GM12864 (cell line): ENCODE data around the gene WDR37.

Source experiments
- DNase-seq: peaks from one replicate; pipeline ENCODE4 v3.0.0-alpha.2; 2011; ENCODE audit warnings: low read depth
- H3K4me3 ChIP-seq: 2 replicates; pipeline ENCODE4 v1.5.1; 2011; ENCODE audit warnings: mild to moderate bottlenecking, low read depth, low read length, control low read depth
- TF ChIP-seq, protein P1 (sequence below): IDR thresholded peaks from 2 replicates; pipeline ENCODE4 v1.5.1; 2011; ENCODE audit warnings: low read depth, mild to moderate bottlenecking, moderate library complexity, low read length, control low read depth, inconsistent platforms; ENCODE audit errors: missing control alignments

The WDR37 gene

DNA sequence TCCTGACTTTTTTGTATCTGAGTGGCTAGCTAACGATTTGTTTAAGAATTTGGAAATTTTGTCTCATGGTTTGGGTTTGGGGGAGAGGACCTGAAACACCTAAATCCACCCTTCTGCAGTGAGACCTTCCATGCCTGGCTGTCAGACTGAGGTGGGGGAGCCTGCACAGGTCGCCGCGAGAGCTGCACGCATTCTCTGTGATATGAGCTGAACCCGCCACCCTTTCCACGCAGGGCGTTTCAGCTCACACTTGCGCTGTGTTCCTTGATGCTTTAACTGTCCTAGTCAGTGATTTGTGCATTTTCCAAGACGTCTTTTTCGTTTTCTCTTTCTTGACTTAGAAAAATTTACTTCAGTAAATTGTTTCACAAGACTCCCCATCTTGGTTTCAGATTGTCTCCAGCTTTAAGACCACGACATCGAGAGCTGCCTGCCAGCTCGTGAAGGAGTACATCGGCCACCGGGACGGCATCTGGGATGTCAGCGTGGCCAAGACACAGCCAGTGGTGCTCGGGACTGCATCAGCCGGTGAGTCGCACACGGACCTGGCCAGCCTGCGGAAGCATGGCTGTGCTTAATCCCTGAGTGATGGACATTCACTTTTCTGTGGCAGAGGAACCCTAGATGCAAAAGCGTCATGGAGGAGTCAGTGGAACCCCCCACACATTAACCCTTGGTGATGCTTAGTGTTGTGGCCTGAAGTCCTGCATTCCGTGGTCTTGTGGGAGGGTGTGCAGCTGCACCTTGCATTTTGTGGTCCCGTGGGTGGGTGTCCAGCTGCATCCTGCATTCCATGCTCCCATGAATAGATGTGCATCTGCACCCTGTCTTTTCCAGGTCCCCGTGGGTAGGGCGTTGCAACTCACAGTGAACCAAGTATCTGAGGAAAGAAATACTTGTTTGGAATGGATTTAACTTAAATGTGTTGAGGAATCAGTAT lies 28.1 kb downstream of the WDR37 start:
- H3K4me3 ChIP-seq, result no peak overlapping the region
- TF ChIP-seq, protein P1, sequence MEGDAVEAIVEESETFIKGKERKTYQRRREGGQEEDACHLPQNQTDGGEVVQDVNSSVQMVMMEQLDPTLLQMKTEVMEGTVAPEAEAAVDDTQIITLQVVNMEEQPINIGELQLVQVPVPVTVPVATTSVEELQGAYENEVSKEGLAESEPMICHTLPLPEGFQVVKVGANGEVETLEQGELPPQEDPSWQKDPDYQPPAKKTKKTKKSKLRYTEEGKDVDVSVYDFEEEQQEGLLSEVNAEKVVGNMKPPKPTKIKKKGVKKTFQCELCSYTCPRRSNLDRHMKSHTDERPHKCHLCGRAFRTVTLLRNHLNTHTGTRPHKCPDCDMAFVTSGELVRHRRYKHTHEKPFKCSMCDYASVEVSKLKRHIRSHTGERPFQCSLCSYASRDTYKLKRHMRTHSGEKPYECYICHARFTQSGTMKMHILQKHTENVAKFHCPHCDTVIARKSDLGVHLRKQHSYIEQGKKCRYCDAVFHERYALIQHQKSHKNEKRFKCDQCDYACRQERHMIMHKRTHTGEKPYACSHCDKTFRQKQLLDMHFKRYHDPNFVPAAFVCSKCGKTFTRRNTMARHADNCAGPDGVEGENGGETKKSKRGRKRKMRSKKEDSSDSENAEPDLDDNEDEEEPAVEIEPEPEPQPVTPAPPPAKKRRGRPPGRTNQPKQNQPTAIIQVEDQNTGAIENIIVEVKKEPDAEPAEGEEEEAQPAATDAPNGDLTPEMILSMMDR, result no peak
- DNase-seq, result no peak

DNA sequence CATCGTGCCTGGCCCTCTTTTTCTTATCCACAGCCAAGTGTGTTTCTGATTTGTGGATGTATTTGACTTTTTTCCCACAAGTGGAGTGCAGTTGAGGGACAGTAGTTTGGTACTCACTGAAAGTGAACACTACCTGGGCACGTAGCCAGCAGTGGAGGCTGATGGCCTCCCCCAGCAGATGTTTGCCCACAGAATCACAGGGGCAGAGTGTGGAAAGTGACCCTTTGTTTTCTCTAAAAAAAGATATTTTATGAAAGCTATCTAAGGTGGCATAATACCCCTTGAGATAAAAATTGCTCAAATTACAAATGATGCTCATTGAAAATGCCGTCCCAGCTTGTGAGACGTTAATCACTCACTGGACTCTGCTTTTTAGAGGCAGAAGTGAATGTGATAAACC lies 29.1 kb downstream of the WDR37 start:
- TF ChIP-seq, protein P1, result no peak
- no peak overlapping the region for H3K4me3 ChIP-seq
- no peak for DNase-seq

DNA sequence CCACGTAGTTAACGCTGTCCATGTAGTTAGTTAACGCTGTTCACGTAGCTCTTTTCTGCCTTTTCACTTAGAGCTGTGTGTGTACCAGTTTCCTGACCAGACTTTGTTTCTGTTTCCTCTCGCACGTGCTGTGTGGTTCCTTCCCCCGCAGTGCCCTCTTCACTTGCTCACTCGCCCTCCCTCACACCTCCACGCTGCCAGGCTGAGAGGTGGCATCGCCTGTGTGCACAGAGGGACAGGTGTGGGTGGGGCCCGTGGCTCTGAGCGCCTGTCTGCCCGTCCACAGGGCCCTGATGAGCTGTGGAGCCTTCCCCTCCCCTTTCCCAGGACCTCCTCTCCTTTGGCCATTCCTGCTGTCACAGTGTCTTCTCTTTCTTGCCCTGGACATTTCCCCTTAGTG lies 30.6 kb downstream of the WDR37 start:
- TF ChIP-seq, protein P1, result no peak
- H3K4me3 ChIP-seq, result no peak overlapping the region
- no peak for DNase-seq

DNA sequence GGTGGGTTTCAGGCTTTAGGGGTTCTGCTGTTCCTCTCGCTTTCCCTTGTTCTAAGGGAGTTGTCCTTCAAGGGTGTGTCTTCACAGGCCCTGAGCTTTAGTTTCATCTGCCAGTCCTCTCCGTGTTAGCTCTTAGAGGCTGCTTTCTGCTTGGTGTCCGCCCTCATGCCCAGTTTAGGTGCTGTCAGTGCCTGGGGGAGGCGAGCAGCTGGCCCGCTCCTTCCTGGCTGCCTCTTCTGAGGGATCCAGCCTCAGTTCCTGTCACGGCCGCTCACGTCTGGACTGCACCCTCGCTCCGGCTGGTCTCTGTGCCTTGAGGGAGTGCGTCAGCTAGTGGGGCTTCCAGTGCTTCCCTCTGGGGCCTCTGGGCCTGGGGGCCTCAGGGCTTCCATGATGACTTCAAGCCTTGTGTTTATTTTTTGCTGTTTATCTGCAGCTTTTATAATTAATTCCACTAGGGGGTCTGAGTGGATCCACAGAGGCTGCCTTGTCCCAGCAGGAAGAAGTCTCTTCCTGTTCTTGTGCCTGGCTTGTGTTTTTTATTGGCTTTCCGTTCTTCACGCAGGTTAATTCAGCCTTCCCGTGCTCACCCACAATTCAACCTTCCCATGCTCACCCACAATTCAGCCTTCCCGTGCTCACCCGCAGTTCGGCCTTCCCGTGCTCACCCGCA lies 33.0 kb downstream of the WDR37 start:
- H3K4me3 ChIP-seq, result no peak overlapping the region

DNA sequence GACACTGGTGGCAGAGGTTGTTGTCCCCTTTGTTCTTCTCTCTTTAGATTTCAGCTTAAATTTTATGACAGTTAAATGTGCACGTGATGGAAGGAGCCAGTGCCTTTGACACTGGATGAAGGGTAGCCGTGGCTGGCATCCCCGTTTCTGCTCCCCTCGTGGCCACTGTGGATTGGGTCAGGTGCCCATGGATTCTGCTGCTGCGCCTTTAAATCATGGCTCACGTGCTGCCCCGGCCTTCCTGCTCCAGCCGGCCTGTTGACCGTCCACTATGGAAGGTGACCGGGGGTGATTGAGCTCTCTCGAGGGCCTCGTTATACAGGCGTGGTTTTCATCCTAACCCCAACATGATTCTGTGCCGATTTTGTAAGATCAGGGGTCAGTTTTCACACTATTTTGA lies 34.5 kb downstream of the WDR37 start:
- no peak for DNase-seq
- TF ChIP-seq, protein P1, result no peak

More for the DNA sequence above, 33.0 kb downstream of the WDR37 start:
- no peak for DNase-seq
- TF ChIP-seq, protein P1, result no peak

DNA sequence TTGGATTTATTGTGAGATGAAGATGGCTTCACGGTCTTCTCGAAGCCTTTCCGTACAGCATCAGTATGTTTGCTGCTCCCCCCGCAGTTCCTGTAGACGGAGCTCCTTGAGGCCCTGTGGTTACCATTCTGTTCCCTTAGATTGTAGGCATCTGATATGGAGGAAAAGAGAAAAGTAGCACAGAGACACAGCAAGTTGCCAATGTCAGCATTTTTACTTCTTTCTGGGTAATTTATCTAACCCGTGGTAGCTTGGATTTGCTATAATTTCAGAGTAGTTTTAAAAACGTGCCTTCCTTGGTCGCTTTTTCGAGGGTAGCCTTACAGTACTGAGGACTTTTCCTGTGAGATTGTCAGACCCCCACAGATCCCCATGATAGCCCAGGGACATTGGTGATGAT lies 37.5 kb downstream of the WDR37 start:
- TF ChIP-seq, protein P1, result no peak
- H3K4me3 ChIP-seq, result no peak overlapping the region

More for the DNA sequence above, 34.5 kb downstream of the WDR37 start:
- no peak overlapping the region for H3K4me3 ChIP-seq

More for the DNA sequence above, 37.5 kb downstream of the WDR37 start:
- no peak for DNase-seq
